MG63 (cell line): ENCODE data around the gene XG. TPM values are rescaled to one million over a fixed set of nuclear protein-coding genes. Genes with fewer than 3 reads are reported as not detected.

Source experiments
- total RNA-seq: library from RNA; depleted of rRNA; stranded (reverse); fragments of >200 nt; shearing (Covaris generic); gene quantifications from 2 replicates; pipeline ENCODE4 v1.2.3, GENCODE V29; 2014; ENCODE audit warnings: low replicate concordance; rRNA removed

The XG gene
- total RNA-seq, 1 experiment from 2014 or later = 1.3 TPM

Other genes starting within 250 kb of the XG start
- gene CD99, start 60.7 kb upstream of the XG start, total RNA-seq = 582 and 695 TPM in 2 replicates
- gene GYG2, start 76.9 kb downstream of the XG start, total RNA-seq = 0.76 and 4.0 TPM in 2 replicates
- gene ARSD, start 177.3 kb downstream of the XG start, total RNA-seq = 5.9 and 6.6 TPM in 2 replicates